Activated naive CD8-positive, alpha-beta T cell treated with anti-CD3 and anti-CD28 coated beads for 36 hours (primary cell): ENCODE measurements around the gene MAST2. TPM values are rescaled to one million over a fixed set of nuclear protein-coding genes. Genes with fewer than 3 reads are reported as not detected.
"Not testable (repeated sequence)": the region's sequence is repeated elsewhere in the genome, so short reads cannot be mapped to it uniquely, and the experiment has no call there.

ENCODE experiments used
- DNase-seq: peaks from one replicate; pipeline ENCODE4 v3.0.0; 2021
- H3K27ac Mint-ChIP-seq: one replicate; pipeline ENCODE4 v1.8.0; 2022; ENCODE audit warnings: mild to moderate bottlenecking, moderate library complexity, mixed read lengths
- H3K27me3 Mint-ChIP-seq: one replicate; pipeline ENCODE4 v1.8.0; 2022; ENCODE audit warnings: mild to moderate bottlenecking, mixed read lengths
- H3K36me3 Mint-ChIP-seq: one replicate; pipeline ENCODE4 v1.8.0; 2021; ENCODE audit warnings: mild to moderate bottlenecking, mixed read lengths
- H3K4me1 Mint-ChIP-seq: one replicate; pipeline ENCODE4 v1.8.0; 2021; ENCODE audit warnings: mixed read lengths
- H3K4me3 Mint-ChIP-seq: one replicate; pipeline ENCODE4 v1.8.0; 2022; ENCODE audit warnings: mild to moderate bottlenecking, moderate library complexity, mixed read lengths
- H3K9me3 Mint-ChIP-seq: one replicate; pipeline ENCODE4 v1.8.0; 2022; ENCODE audit warnings: mixed read lengths
- total RNA-seq, 2 experiments: library from RNA; stranded (reverse); gene quantifications; one replicate each; pipeline ENCODE4 v1.2.3, GENCODE V29; 2021

The MAST2 gene
- total RNA-seq, 2 experiments from 2014 or later: 19.0 to 22.5 TPM

DNA sequence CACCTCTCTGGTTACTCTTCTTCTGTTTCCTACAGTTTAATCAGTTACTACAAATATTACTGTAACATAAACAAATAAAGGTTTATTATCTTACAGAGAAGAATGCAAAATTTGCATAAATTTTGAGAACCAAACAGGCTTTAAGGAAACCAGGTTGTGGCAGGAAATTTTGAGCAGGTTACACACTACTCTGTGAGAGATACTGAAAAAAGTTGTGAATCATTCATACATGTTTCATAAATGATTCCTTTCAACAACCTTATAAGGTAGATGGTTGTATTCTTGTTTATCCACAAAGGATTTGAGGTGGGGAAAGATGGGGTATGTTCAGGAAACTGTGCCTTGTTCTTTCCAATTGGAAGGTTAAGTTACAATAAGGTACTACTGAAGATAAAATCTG is 58.6 kb downstream of the MAST2 start:
- Mint-ChIP-seq H3K4me1 (peaks cover 7% of the 10 kb centered on the region), H3K9me3 (peaks cover 3% of the 10 kb centered on the region), H3K4me3 (no peak overlapping the region), H3K27me3 (peaks cover 10% of the 10 kb centered on the region), H3K27ac (no peak overlapping the region), H3K36me3 (peaks cover 5% of the 10 kb centered on the region)
- no peak for DNase-seq

DNA sequence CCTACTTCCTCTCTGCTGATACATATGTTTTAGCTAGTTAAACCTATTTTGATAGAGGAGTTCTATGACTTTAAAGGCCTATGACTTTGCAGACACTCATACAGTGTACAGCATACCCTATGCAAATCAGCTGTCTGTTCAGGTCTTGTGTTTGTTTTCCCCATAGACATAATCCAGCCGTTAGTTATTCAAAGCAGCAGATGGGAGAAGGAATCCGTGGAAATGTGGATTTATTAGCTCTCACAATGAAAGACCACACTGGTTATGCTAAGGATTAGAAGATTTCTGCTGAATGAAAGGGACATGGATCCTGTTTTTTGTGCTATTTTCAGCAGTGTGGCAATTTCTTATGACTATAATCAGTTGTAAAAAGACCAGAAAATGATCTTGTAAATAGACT is 59.8 kb downstream of the MAST2 start:
- peaks cover 8% of the 10 kb centered on the region for H3K27me3 Mint-ChIP-seq
- H3K4me1 Mint-ChIP-seq: peaks cover 15% of the 10 kb centered on the region
- H3K36me3 Mint-ChIP-seq: peaks cover 5% of the 10 kb centered on the region
- no peak overlapping the region for H3K4me3 Mint-ChIP-seq
- H3K9me3 Mint-ChIP-seq: peaks cover under 1% of the 10 kb centered on the region
- no peak overlapping the region for H3K27ac Mint-ChIP-seq
- DNase-seq: no peak

DNA sequence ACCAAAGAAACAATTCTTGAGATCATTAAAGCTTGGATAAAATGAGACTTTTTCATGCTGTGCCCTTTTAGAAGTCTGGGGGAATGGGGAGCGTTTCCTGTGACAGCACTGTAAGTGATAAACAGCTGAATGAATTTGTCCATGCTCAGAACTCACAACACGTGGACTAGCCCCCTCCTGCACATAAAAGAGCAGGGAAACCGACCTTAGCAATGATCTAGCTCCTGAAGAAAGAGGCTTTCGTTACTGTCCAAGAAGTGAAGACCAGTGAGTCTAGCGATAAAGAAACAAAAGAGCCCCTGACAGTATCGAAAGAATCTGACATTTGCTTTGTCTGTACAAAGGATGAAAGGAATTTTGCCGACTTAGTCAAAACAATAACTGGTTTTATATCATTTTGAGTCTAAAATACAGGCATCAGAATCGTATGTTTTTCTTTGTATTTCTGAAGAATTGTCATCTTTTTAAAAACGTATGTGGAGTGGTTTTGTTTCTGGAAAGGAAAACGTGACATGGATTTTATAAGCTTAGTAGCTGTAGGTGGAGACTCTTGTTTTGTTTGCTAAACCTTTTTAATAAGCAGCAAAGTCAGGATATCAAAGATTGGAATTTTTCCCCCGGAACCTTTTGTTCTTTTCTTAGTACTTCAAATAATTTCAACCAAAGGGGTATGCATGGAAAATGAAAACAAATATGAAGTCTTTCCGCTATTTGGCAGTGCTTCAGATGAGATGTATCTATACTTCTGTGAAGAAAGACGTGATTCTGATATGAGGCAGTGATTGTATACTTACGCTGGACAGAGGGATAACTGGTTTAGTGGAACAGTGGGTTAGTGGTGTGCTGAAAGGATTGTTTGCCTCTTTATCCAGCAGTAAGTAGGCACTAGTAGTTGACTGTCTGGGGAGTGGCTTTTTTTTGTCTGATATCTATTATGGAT is 61.0 kb downstream of the MAST2 start:
- Mint-ChIP-seq H3K4me3 (no peak overlapping the region), H3K4me1 (peaks cover 16% of the 10 kb centered on the region), H3K27ac (no peak overlapping the region), H3K27me3 (peaks cover 4% of the 10 kb centered on the region), H3K9me3 (no peaks in the 10 kb centered on the region), H3K36me3 (peaks cover 3% of the 10 kb centered on the region)
- no peak for DNase-seq

DNA sequence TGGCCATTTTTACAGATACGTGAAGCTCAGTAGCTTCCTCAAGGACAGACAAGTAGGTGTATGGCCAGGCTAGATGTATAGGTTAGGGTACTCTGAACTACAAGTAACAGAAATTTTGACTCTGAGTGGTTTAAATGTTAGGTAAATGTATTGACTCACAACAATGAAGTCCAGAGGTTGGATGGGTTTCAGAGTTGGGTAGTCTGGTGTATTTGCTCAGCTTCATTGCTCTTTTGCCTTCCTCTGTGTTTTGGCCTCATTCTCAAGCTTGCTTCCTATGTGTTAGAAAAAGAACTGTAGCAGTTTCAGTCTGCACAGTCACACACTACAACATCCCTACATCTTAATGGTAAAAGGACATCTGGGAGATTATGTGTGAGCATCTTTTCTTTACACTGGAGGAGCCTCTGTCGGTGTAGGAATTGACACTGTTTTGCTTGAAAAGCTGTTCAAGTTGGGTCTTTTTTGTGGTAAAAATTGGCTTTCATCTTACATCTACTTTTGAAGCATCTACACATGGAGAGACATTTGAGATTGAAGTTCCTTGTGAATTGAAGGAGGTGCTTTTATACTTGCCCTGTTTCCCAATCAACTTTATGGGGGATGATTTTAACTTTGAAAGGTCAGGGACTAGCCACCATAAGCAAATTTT is 64.4 kb downstream of the MAST2 start:
- DNase-seq: no peak
- peaks cover 10% of the 10 kb centered on the region for H3K4me1 Mint-ChIP-seq
- H3K9me3 Mint-ChIP-seq: no peaks in the 10 kb centered on the region
- H3K36me3 Mint-ChIP-seq: no peaks in the 10 kb centered on the region
- no peak overlapping the region for H3K4me3 Mint-ChIP-seq
- no peak overlapping the region for H3K27ac Mint-ChIP-seq
- peaks cover 3% of the 10 kb centered on the region for H3K27me3 Mint-ChIP-seq

DNA sequence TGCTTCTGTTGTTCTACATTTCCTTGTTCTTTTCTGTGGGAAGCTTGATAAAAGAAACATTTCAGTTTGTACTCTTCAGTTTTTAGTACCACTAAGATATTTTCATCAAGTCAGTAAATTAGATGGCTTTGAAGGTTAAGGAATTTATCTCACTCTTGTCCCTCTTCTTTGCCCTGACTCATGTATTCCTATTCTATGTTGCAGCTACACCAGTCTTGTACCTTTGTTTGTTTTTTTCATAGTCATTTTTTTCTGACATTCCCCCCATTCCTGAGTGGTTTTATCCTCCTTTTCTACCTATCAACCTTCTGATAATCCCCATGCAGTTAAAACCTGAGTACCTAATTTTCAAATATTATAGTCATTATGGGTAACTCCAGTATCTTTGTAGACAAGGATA is 65.4 kb downstream of the MAST2 start:
- H3K36me3 Mint-ChIP-seq: no peaks in the 10 kb centered on the region
- peaks cover 10% of the 10 kb centered on the region for H3K4me1 Mint-ChIP-seq
- H3K27ac Mint-ChIP-seq: no peak overlapping the region
- no peak for DNase-seq
- no peak overlapping the region for H3K4me3 Mint-ChIP-seq
- no peaks in the 10 kb centered on the region for H3K27me3 Mint-ChIP-seq
- no peaks in the 10 kb centered on the region for H3K9me3 Mint-ChIP-seq

DNA sequence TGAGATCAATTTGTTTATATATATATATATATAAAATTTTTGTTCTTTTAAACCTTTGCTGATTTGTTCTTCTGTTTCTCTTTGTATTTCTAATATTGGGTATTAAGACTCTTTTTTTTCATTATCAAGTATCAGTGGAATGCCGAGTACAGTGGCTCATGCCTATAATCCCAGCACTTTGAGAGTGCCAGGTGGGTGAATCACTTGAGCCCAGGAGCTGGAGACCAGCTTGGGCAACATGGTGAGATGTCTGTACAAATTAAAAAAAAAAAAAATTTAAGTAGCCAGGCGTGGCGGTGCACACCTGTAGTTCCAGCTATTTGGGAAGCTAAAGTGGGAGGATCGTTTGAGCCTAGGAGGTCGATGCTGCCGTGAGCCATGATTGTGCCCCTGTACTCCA is 67.1 kb downstream of the MAST2 start:
- no peak overlapping the region for H3K4me3 Mint-ChIP-seq
- no peak for DNase-seq
- H3K27ac Mint-ChIP-seq: no peak overlapping the region
- no peaks in the 10 kb centered on the region for H3K9me3 Mint-ChIP-seq
- peaks cover 10% of the 10 kb centered on the region for H3K4me1 Mint-ChIP-seq
- H3K36me3 Mint-ChIP-seq: no peaks in the 10 kb centered on the region
- no peaks in the 10 kb centered on the region for H3K27me3 Mint-ChIP-seq

DNA sequence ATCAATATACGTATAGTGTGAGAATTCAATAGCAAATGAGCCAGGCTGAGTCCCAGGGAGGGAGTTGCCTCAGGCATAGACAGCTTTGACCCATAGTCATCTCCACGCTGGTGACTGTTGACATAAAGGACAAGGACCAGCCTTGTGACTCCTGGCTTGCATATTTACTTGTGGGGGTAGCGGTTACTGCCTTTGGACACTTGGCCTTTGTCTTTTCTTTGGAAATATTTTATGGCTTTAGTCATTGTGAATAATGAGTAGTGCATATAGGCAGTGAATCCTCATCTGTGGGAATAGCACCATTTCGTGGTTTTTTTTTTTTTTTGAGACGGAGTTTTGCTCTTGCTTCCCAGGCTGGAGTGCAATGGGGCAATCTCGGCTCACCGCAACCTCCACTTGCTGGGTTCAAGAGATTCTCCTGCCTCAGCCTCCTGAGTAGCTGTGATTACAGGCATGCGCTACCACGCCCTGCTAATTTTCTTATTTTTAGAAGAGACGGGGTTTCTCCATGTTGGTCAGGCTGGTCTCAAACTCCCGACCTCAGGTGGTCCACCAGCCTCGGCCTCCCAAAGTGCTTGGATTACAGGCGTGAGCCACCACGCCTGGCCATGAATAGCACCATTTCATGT is 68.9 kb downstream of the MAST2 start:
- not testable (repeated sequence) for H3K36me3 Mint-ChIP-seq, DNase-seq, H3K4me3 Mint-ChIP-seq, H3K27me3 Mint-ChIP-seq, H3K4me1 Mint-ChIP-seq, H3K9me3 Mint-ChIP-seq, H3K27ac Mint-ChIP-seq

DNA sequence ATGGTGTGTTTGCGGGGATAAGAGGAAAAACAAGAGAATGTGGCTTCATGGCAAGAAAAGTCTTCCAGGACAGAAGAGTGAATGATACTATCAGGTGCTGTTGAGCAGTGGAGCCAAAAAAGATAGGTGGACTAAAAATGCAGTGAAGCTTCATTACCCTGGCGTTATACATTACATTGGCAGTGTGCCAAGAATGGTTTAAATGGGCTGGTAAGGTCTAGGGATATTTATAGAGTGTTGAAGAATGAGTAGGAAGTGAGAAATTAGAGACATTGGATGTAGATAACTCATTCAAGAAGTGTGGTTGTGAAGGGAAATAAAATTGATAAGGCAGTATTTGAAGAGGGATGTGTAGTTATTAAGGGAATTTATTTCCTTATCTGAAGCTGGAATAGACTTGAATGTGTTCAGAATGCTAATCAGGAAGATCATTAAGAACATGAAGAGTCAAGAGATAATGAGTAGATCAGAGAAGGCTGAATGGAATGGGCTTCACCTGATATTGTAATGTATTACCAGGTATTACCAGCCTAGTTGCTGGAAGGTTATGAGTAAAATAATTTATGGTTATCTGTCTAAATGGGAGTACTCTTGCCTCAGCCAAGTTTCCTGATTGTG is 72.7 kb downstream of the MAST2 start:
- H3K27me3 Mint-ChIP-seq: no peaks in the 10 kb centered on the region
- H3K27ac Mint-ChIP-seq: no peak overlapping the region
- no peaks in the 10 kb centered on the region for H3K9me3 Mint-ChIP-seq
- no peak overlapping the region for H3K4me3 Mint-ChIP-seq
- DNase-seq: no peak
- no peaks in the 10 kb centered on the region for H3K36me3 Mint-ChIP-seq
- H3K4me1 Mint-ChIP-seq: no peaks in the 10 kb centered on the region

DNA sequence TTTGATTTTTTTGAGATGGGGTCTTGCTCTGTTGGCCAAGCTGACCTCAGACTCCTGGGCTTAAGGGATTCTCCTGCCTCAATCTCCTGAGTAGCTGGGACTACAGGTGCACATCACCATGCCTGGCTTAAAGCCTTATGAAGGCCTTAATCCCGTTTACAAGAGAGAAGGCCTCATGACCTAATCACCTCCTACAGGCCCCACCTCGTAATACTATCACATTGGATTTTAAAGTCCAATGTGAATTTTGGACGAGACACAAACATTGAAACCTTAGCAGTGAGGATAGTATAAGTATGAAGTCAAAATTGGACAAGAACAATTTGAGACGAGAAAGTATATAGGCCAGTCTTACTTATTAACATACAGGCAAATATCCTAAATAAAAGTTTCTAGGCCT is 73.9 kb downstream of the MAST2 start:
- no peaks in the 10 kb centered on the region for H3K9me3 Mint-ChIP-seq
- no peak overlapping the region for H3K27ac Mint-ChIP-seq

DNA sequence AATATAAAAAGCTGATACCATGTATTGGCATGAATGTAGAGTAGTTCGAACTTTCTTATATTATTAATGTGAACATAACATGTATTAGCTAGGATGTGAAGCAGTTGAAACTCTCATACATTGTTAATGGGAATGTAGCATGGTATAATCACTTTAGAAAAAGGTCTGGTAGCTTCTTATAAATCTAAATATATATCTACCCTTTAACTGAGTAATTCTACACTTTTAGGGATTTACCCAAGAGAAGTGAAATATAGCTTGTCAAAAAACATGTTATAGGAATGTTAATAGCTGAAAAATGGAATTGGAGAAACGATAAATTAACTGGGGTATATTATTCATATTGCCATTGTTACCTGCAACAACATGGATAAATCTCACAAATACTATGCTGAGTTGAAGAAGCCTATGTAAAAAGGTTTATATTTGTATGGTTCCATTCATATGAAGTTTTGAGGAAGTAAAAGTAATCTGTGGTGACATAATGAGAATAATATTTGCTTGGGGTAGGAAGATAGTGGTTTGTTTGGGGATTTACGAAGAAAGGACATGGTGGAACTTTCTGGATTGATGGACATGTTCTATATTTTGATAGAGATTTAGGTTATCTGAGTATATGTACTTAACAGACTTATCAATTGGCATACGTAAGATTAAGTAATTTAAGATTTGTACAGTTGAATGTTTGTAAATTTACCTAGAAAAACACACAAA is 76.6 kb downstream of the MAST2 start:
- H3K27ac Mint-ChIP-seq: no peak overlapping the region

More for the DNA sequence above, 73.9 kb downstream of the MAST2 start:
- no peaks in the 10 kb centered on the region for H3K27me3 Mint-ChIP-seq
- no peak for DNase-seq
- H3K36me3 Mint-ChIP-seq: no peaks in the 10 kb centered on the region
- no peak overlapping the region for H3K4me3 Mint-ChIP-seq
- H3K4me1 Mint-ChIP-seq: no peaks in the 10 kb centered on the region

DNA sequence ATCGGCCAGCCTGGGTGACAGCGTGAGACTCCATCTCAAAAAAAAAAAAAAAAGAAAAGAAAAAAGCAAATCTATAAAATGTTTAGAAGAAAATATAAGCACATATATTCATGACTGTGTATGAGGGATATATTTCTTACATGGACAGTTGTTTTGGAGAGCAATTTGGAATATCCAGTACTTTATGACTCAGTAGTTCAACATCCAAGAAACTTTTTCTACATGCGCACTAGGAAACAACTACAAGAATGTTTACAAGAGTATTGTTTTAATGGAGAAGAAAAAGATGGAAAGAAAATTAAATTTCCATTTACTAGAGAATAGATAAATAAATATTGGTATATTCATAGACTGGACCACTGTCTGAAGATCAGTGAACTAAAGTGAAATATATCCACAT is 77.5 kb downstream of the MAST2 start:
- H3K4me3 Mint-ChIP-seq: no peak overlapping the region
- no peaks in the 10 kb centered on the region for H3K4me1 Mint-ChIP-seq
- H3K27ac Mint-ChIP-seq: no peak overlapping the region
- H3K9me3 Mint-ChIP-seq: no peaks in the 10 kb centered on the region
- H3K27me3 Mint-ChIP-seq: no peaks in the 10 kb centered on the region
- no peaks in the 10 kb centered on the region for H3K36me3 Mint-ChIP-seq
- DNase-seq: no peak

More for the DNA sequence above, 76.6 kb downstream of the MAST2 start:
- Mint-ChIP-seq H3K4me1 (no peaks in the 10 kb centered on the region), H3K27me3 (no peaks in the 10 kb centered on the region), H3K4me3 (no peak overlapping the region), H3K36me3 (no peaks in the 10 kb centered on the region), H3K9me3 (no peaks in the 10 kb centered on the region)
- DNase-seq: no peak

DNA sequence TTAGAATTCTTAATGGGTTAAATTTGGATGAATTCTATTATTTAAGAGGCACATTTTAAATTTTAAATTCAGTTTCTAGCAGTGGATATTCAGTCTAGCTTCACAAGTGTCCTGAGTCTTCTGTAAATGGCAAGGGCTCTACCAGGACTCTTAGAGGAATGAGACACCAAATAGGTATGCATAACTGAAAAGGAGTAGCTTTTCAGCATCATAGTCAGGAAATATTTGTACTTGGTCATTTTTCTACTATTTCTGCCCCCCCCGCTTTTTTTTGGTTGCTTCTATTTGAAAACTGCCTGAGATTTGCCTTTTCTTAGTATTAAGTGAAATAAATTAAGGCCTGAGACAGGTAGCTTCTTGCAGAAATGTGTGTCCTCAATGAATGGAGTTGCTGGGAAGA is 80.2 kb downstream of the MAST2 start:
- H3K4me3 Mint-ChIP-seq: no peak overlapping the region
- peaks cover 20% of the 10 kb centered on the region for H3K4me1 Mint-ChIP-seq

DNA sequence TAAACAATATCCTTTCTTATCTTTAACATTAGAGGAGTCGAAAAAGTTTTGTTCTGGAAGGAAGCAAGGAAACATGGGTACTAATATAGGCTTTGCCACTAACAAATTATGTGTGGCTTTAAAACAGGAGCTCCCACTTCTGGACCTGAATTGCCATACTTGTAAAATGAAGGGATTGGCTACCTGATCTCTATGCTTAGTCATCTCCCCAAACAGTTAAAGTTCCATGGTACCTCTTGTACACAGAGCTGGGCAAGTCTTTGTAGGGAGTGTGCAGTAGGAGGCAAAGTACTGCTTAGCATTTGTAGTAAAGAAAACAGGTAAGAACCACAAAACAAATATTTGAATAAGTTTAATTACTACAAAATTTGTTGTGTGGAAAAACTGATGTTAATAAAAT is 81.3 kb downstream of the MAST2 start:
- peaks cover 20% of the 10 kb centered on the region for H3K4me1 Mint-ChIP-seq
- DNase-seq: no peak

More for the DNA sequence above, 80.2 kb downstream of the MAST2 start:
- Mint-ChIP-seq H3K27ac (no peak overlapping the region), H3K27me3 (no peaks in the 10 kb centered on the region), H3K36me3 (peaks cover under 1% of the 10 kb centered on the region), H3K9me3 (no peaks in the 10 kb centered on the region)
- no peak for DNase-seq

DNA sequence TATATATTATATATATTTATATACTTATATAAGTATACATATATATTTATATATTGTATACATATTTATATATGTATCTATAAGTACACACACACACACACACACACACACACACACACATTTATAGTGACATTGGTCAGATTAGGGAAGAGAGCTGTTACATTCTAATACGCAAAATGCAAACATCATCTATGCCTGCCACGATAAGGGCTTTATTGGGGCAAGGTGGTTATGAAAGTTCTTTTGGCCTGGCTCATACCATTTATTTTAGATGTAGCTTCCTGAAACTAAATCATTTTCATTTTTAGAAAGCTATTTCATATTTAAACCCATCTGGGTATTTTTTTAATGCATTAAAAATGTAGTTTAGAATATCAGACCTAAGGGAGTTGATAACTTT is 82.8 kb downstream of the MAST2 start:
- no peak overlapping the region for H3K27ac Mint-ChIP-seq
- peaks cover 12% of the 10 kb centered on the region for H3K36me3 Mint-ChIP-seq
- DNase-seq: no peak
- H3K9me3 Mint-ChIP-seq: no peaks in the 10 kb centered on the region
- H3K4me3 Mint-ChIP-seq: no peak overlapping the region
- peaks cover 21% of the 10 kb centered on the region for H3K4me1 Mint-ChIP-seq
- no peaks in the 10 kb centered on the region for H3K27me3 Mint-ChIP-seq

More for the DNA sequence above, 81.3 kb downstream of the MAST2 start:
- H3K27ac Mint-ChIP-seq: no peak overlapping the region
- no peak overlapping the region for H3K4me3 Mint-ChIP-seq
- no peaks in the 10 kb centered on the region for H3K9me3 Mint-ChIP-seq
- no peaks in the 10 kb centered on the region for H3K27me3 Mint-ChIP-seq
- H3K36me3 Mint-ChIP-seq: peaks cover 6% of the 10 kb centered on the region
